ENCODE results near the gene ELMO3.

ELMO3 gene

GRCh38 chr16:67154578-67155294, 44.2 kb upstream of the ELMO3 start:
- in situ Hi-C loops (cut with MboI; ENCODE audit: low pct_unique_long_range_greater_than_20kb, low sequenced_read_pairs, unreplicated experiment) = loop anchor here (10.0 kb wide), 1 partner anchor 140 kb away; no protein-coding TSS in a partner anchor
- DNase-seq (ENCODE audit: low spot score) = peak; percentile 12
- no peak for TF ChIP-seq CTCF (IDR thresholded peaks at IDR 0.05; ENCODE audit: extremely low read depth, insufficient read depth, missing control alignments)

- in situ Hi-C loops (cut with MboI; ENCODE audit: low pct_unique_long_range_greater_than_20kb, low sequenced_read_pairs, unreplicated experiment) = loop anchor here (10.0 kb wide), 1 partner anchor 141 kb away; no protein-coding TSS in a partner anchor
- peak; percentile 95 for DNase-seq (ENCODE audit: low spot score)
- TF ChIP-seq CTCF (IDR thresholded peaks at IDR 0.05; ENCODE audit: extremely low read depth, insufficient read depth, missing control alignments) = peak; percentile 97
Measured at GRCh38 chr16:67155295-67156142, 43.4 kb upstream of the ELMO3 start.

- DNase-seq (ENCODE audit: low spot score) = no peak
- in situ Hi-C loops (cut with MboI; ENCODE audit: low pct_unique_long_range_greater_than_20kb, low sequenced_read_pairs, unreplicated experiment) = loop anchor here (10.0 kb wide), 1 partner anchor 141 kb away; no protein-coding TSS in a partner anchor
- no peak for TF ChIP-seq CTCF (IDR thresholded peaks at IDR 0.05; ENCODE audit: extremely low read depth, insufficient read depth, missing control alignments)
Measured at GRCh38 chr16:67156143-67156844, 42.6 kb upstream of the ELMO3 start.

GRCh38 chr16:67157106-67157748, 41.7 kb upstream of the ELMO3 start:
- in situ Hi-C loops (cut with MboI; ENCODE audit: low pct_unique_long_range_greater_than_20kb, low sequenced_read_pairs, unreplicated experiment) = loop anchor here (10.0 kb wide), 1 partner anchor 142 kb away; no protein-coding TSS in a partner anchor
- no peak for TF ChIP-seq CTCF (IDR thresholded peaks at IDR 0.05; ENCODE audit: extremely low read depth, insufficient read depth, missing control alignments)
- no peak for DNase-seq (ENCODE audit: low spot score)

- no peak for DNase-seq (ENCODE audit: low spot score)
- no peak for TF ChIP-seq CTCF (IDR thresholded peaks at IDR 0.05; ENCODE audit: extremely low read depth, insufficient read depth, missing control alignments)
- in situ Hi-C loops (cut with MboI; ENCODE audit: low pct_unique_long_range_greater_than_20kb, low sequenced_read_pairs, unreplicated experiment) = loop anchor here (10.0 kb wide), 1 partner anchor 143 kb away; no protein-coding TSS in a partner anchor
Measured at GRCh38 chr16:67157892-67158635, 40.9 kb upstream of the ELMO3 start.

All from GM13977 (cell line).